HG03521 (cell line): ENCODE results near the gene SART1.
"Not testable (repeated sequence)": the region's sequence is repeated elsewhere in the genome, so short reads cannot be mapped to it uniquely, and the experiment has no call there.

Source experiments
- ATAC-seq: cut with Tn5 transposase; IDR thresholded peaks from one replicate; pipeline ENCODE4 v1.9.1; 2021; ENCODE audit warnings: mild to moderate bottlenecking, moderate library complexity; ENCODE audit not compliant: unreplicated experiment

SART1 gene

DNA sequence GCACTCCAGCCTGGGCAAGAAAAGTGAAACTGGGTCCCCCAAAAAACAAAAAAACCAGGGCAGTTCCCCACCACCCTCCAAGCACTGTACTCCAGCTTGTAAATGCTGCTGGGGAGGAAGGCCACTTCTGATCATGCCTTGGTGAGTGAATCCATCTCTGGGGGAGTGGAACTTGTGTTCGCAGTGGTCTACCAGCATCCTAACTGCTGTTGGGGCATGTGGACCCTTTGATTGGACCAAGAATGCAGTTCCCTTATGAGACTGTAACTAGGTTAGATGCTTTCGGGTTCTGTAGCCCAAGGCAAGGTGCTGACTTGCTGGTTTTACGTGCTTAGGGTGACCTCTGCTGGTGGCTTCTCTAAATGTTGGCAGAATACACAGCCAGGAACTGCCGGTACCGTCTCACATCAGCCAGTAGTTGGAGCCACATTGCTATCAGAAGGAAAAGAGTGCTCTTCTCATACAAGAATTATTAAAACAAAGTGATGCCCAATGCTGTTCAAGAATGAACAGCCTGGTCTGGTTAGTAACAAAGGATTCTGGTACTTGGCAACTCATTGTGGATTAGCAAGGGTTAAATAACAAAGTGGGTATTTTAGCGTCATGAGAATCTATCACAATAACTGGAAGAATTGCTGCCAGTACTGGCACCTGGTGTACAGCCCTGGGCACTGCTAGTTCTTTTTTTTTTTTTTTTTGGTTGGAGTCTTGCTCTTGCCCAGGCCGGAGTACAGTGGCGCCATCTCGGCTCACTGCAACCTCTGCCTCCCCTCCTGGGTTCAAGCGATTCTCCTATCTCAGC, 27.5 kb downstream of the SART1 start:
- ATAC-seq: peak; percentile 87

DNA sequence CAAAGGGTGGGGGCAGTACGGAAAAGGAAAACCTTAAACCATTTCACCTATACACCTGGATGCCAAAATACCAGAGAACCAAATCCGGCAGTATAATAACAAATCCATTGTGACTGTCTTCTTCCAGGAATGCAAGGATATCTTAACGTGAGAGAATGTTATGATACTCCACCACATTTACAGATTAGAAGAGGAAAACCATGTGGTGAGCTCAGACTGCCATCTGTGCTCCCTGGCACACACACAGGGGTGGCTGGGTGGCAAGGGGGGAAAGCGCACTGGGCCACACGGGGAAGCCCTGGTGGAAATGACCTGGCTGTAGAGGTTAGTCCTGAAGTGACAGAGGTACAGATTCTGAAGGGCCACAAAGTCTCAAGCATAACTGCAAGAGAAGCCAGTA, 30.5 kb downstream of the SART1 start:
- ATAC-seq: no peak

DNA sequence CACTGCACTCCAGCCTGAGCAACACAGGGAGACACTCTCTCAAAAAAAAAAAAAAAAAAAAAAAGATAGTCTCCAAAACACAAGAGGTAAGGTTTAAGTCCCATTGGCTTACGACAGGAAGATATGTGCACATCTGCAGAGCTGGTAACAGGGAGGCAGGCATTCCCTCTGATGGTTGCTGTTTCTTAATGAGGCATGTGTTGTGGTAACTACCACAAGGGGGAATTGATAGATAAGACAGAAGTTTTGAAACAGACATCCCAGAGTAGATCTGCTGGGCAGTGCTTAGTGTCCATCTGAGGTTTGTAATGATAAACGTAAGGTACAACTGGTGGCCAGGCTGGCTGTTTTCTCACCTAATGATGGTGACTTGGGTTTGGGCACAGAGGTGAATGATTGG, 35.8 kb downstream of the SART1 start:
- no peak for ATAC-seq

DNA sequence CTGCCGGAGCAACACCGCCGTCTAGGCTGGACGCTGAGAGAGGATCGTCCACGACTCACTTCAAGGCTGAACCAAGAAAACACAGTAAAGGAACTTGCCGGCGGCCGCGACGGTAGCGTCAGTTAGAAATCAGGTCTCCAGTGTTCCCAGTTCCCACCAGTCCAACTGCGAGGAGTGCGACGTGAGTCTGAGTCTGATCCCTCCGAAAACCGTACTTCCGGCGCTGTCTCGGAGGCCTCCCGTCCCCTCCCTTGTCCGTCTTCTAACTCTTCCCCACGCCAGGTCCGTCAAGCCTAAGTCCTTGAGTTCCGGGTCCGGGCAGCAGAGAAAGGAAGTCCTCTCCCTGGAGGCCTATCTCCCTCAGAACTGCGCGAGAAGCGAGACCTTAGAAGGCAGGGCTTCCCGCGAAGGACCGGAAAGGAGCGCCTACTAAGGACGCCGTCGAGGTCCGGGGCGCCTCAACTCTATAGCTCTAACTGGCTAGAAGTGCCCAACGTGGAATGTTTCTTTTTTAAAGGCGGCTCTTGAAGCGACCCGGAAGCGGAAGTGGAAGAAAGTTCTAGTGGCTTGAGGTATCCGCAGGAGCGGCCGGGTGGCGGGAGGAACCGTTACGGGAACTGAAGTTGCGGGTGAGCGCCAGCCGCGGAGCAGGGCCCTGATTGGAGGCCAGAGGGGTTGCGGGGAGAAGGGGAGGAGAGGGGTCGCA, 40.6 kb downstream of the SART1 start, which contains the start of the genes BANF1 and EIF1AD:
Gene BANF1, plus strand, starts transcription at position 562 of the 706 bp plus-strand sequence. CDS start 748 bp downstream, outside the sequence.
Gene EIF1AD, minus strand, starts transcription at position 216 of the 706 bp plus-strand sequence. CDS start 1,768 bp downstream, outside the sequence.
- peak; percentile 68 for ATAC-seq

DNA sequence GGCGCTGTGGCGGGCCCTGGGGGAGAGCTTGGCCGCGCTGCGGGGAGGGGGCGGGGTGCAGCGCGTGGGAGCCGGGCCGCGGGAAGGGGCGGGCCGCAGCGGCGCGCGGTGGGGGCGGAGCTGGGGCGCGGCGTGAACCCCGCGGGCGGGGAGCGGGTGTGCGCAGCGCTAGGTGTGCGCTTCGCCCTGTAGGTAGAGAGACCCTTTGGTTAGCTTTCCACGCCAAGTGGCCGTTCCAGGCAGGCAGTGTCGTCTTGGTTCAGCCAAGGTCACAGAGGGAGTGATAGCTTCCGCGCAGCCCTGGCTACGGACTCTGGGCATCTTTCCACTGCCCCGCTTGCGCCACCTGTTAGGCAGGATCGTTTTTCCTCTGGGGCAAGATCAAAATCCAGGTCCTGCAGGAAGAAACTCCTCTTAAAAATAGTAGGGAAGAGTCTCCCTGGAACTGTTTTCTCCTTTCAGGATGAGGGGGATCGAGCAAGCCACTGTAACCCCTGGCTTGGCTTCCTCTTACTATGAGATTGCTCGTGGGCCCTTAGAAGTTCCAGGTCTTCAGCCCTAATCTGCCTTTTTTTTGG, 41.2 kb downstream of the SART1 start:
- ATAC-seq: peak; percentile 45

DNA sequence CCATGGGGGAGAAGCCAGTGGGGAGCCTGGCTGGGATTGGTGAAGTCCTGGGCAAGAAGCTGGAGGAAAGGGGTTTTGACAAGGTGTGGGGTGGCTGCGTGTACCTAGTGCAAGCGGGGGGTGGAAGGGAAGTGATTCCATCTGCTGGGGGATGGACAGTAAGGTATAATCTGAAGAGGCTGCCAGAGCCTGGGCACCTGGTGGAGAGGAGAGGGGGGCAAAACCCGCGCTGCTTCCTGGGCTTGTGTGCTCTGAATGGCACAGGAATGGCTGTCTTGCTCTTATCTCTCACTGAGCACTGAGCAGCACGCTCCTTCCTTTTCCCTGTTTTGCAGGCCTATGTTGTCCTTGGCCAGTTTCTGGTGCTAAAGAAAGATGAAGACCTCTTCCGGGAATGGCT, 41.8 kb downstream of the SART1 start:
- no peak for ATAC-seq

DNA sequence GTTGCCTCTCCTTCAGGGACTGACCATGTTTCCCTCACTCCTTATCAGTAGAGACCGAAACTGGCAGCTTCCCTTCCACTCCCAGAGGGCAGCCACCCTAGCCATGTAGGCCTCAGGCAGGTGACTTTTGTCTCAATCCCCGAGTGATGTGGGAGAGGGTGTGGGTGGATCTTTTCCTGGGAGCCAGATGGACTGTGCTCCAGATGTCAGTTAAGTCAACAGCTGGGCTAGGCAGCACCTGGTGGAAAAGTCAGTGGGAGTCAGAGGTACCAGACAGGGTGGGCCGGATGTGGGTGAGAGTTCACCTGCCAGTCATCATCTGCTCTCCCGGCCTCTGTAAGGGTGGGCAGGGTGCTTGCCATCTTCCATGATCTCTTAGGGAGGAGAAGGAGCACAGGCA, 42.7 kb downstream of the SART1 start:
- ATAC-seq: no peak

DNA sequence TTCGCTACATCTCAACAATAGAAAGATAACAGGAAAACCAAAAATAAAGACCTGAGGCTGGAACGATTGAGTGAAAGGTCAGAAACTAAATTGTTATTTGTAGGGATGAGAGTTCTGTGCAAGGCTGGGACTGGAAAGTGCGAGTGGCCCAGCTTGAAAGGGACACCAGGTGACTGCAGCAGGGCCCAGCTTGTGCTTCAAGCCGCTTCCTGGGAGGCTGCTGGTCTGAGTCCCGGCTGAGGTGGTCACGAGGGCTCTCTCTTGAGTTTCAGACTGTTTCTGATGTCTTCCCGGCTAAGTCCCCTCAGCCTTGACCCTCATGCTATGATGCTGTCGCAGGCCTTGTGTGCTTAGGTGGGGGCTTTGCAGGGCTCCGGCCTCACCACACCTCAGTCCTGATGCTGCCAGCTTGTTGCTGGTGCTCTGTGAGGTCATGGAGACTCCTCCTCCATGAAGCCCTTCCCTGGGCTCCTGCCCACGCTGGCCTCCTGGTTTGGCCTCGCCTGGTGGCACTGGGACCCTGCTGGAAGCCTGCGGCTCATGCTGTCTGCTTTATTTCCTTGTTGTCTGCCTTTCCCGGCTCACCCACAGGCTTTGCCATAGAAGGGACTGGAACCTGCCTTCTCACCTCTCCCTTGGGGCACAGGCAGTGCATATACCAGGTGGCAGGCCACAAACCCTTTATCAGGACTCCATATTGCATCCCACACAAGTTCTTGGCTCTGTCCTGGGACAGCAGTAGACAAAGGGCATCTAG, 44.8 kb downstream of the SART1 start:
- no peak for ATAC-seq

DNA sequence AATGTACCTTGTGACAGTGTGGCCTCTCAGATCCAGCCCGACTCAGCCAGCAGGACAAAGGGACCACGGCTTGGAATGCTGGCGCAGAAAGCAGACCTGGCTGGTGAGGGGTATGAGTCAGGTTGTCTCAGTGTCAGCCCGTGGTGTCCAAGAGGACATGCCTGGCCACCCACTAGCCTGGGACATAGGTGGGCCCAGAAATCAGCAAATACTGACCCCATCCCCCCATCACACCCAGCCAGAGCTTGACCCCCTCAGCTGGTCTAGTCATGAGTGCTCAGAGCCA, 45.3 kb downstream of the SART1 start:
- ATAC-seq: no peak

DNA sequence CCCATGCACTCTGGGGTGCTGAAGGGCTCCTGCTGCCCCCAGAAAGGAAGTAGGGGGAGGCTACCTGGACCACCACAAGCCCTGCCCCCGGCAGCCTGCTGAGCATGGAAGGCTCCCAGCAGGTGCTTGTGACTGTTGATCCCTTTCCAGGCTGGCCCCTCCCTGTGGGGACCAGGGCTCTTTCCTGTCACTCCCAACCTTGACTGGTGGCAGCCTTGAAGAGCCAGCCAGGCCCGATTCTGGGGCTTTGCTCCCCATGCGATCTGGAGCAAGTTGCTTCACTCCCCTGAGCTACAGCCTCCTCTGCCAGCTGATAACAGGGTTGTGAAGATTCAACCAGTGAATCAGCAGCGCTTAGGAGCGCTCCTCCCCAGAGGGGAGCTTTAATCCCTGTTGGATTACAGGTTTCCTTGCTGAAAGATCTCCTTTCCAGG, 45.7 kb downstream of the SART1 start:
- no peak for ATAC-seq

DNA sequence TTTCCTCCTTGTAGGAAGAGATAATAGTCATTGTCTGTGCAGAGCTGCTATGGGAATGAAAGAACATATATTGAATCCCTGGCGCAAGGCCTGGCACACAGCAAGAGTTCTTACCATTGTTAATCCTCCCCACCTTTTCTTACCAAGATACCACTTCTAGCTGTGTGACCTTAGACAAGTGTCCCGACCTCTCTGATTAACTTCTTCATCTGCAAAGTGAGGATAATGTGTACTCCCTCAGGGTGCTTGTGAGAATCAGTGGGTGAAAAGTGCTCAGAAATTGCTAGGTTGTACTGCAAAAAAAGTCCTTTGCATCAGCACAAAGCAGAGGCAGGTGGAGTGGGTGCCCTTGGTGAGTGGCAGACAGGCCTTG, 46.5 kb downstream of the SART1 start:
- no peak for ATAC-seq

DNA sequence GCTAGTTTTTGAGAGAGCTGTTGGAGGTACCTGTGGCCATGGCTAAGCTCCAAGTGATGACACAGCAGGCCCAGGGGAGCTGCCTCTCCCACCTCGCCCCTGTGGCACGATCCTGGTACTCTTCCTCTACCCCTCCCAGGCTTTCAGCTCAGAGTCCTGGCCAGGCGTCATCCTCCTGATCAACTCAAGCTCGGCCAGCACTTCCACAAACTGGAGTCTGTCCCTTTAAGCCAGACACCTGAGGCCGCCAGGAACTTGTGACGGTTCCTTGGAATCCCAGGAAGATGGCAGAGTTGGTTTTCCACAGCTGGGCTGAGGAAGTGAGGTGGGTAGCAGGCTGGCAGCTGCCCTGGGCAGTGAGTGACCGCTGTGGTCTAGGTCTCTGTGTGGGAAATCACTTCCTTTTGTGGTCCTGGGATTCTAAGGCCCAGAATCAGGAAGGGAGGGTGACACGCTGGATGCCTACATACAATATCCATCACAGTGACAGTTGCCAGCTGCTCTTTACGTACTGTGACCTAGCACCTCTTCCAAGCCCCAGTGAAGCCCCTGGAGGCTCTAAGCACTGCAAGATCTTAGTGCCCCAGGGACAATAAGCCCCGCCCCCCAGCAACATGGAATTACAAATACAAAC, 47.1 kb downstream of the SART1 start:
- no peak for ATAC-seq

DNA sequence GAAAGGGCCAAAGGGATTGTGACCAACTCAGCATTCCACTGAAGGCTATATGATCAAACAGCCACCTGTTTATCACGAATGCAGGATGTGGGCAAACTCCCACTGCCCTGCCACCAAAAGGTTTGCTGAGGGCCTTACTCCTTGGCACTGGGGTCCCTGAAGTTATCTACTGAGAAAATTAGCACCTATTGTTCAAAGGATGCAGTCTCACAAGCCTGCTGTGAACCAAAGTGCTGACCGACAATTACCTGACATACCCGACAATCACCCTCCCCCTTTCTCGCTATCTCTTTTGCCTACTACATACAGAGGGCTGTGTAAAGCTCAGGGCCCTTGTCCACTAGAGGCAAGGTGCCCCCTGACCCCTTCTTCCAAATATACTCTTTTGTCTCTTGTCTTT, 48.5 kb downstream of the SART1 start:
- not testable (repeated sequence) for ATAC-seq

DNA sequence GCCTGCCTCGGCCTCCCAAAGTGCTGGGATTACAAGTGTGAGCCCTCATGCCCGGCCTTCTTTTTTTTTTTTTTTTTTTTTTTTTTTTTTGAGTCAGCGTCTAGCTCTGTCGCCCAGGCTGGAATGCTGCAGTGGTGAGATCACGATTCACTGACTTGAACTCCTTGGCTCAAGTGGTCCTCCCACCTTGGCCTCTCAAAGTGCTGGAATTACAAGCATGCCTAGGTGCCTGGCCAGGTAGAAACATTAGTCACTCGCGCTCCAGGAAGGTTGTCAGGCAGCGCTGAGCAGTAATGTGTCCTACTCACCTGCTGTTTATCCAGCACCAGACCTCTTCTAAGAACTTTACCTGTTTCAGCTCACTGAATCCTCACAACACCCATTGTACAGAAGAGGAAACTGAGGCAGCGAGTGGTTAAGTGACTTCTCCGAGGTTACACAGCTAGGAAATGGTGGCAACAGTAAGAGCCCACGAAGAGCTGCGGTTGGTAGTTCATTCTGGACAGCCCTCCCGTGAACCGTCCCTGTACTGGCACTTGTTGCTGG, 49.8 kb downstream of the SART1 start:
- no peak for ATAC-seq

DNA sequence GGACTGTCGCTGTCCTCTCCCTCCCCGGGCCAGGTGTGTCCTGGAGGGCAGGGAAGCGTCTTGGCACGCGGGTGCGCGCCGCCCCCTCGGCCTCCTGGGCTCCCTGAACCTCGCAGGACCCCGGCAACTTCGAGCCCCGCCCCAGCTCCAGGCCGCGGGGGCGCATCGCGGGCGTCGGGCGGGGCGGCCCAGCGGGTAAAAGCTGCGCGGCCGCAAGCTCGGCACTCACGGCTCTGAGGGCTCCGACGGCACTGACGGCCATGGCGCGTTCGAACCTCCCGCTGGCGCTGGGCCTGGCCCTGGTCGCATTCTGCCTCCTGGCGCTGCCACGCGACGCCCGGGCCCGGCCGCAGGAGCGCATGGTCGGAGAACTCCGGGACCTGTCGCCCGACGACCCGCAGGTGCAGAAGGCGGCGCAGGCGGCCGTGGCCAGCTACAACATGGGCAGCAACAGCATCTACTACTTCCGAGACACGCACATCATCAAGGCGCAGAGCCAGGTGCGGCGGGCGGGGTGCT, 50.3 kb downstream of the SART1 start, which contains the start of gene CST6:
Gene CST6, plus strand, starts transcription at position 224 of the 519 bp plus-strand sequence. Its CDS starts 37 bp downstream, at position 261.
- no peak for ATAC-seq

DNA sequence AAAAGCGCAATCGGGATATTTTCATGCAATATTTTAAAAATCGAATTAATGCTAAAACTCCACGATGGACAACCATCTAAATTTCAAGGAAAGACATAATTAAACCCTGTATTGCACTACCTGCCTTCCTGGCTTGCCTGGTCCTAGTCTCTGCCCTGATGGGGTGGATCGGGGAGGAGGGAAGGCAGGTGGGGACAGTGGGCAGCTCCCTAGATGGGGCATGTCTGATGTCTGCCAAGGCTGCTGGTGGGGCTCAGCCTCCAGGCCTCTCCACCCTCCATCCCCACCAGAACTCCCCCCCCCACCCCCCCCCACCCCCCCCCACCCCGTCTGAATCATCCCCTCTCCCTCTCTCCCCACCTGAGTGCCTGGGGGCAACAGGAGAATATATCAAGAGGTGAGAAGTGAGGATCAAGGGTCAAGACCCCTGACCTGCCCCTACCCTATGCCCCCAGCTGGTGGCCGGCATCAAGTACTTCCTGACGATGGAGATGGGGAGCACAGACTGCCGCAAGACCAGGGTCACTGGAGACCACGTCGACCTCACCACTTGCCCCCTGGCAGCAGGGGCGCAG, 50.9 kb downstream of the SART1 start:
- ATAC-seq: no peak

DNA sequence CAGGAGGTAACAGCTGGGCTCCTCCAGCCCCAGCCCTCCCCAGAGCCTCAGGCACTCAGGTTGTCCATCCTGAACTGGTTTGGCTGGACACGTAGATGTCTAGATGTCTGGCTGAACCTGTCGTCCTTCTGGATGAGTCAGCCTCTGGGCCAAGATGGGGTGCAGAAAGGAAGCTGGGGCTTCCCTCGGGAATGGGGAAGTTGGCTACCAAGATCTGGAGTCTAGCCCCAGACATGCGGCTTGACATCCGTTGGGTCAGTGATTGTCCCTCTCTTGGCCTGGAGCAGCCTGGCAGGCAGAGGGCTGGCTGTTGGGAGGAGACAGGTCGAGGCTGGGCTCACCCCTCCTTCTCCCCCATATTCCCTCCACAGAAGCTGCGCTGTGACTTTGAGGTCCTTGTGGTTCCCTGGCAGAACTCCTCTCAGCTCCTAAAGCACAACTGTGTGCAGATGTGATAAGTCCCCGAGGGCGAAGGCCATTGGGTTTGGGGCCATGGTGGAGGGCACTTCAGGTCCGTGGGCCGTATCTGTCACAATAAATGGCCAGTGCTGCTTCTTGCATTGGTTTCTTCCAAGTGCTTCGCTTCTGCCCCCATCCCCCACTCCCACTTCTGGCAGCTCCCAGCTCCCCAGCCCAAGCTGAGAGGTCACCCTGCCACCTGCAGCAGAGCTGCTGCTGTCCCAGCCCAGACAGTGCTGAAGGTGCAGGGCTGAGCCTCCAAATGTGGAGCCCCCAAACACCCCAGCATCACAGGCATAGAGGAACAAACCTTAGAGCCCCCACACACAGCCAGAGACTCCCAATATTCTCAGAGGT, 51.6 kb downstream of the SART1 start:
- no peak for ATAC-seq

DNA sequence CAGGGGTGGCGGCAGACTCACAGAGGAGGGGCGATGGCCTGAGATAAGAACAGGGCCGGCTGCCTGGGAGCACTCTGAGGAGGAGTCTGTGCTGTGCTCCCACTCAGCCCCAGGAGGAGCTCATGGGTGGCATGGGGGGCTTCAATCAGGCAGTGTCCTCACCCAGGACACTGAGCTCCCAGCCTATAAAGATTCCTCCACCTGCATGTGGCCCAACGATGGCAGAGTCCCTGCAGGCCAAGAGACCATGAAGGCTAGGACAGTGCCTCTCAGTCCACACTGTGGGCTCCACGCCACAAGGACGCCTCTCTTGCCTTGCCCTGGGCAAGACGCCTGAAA, 52.2 kb downstream of the SART1 start:
- ATAC-seq: no peak

DNA sequence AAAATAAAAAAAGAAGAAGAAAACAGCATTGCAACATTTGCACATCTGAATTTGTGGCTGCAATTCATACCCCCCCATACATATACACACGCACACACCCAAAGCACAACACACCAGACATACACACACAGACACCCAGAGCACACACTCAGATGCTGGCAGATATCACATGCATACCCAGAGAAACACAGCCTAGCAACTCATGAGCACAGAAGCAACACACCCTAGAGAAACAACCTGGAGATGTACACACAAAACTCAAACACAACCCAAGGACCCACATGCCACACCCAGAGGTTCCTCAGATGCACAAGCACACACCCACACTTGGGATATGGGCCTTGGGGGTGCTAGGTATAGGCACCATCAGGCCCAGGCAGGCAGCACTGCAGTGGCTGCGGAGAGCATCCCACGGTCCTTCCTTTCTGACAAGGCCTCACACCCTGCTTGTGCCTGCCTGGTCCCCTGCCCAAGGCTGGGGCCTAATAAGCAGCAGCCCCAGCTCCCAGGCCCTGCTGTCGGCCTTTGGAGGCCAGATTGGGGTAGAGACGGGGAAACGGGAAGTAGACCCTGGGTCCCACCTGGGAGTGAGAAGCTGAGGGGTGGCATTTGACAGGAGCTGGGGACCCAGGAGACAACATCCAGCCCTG, 53.4 kb downstream of the SART1 start:
- ATAC-seq: no peak
